Measurements from ENCODE around the gene ZNF629.
"Not testable (repeated sequence)": the region's sequence is repeated elsewhere in the genome, so short reads cannot be mapped to it uniquely, and the experiment has no call there.

Gene ZNF629

DNA sequence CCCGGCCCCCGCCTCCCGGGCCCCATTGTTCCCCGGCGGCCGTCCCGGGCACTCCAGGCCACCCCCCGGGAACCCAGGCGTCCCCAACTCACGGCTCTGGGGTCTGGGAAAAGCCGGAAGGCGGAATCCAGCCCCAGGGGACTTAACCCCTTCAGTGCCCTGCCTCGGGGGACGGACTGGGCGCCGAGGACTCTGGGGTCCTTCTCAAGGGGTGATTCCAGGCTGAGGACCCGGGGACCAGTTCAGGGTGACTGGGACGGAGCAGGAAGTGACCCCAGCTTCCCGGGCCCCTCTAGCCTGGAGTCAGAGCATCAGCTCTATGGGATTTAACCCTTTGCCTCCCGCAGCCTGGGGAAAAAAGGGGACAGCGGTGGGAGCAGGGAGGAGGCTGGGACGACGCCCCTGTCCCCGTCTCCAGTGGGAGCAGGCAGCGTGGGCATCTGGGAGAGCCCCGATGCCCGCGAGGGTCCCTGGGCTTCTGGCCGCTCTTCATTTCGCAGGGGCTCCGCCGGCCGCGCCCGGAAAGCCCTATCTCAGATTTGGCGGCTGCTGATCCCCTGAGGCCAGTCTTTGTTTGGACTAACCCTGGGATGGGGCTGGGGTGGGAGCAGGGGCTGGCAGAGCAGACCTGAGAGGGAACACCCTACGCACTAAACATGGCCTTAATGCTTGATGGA, at the start of gene ZNF629:
Gene ZNF629 (minus strand): TSS at position 270 of the 677 bp plus-strand sequence. CDS start 2,723 bp downstream, outside the sequence.
- TF ChIP-seq, protein P1, sequence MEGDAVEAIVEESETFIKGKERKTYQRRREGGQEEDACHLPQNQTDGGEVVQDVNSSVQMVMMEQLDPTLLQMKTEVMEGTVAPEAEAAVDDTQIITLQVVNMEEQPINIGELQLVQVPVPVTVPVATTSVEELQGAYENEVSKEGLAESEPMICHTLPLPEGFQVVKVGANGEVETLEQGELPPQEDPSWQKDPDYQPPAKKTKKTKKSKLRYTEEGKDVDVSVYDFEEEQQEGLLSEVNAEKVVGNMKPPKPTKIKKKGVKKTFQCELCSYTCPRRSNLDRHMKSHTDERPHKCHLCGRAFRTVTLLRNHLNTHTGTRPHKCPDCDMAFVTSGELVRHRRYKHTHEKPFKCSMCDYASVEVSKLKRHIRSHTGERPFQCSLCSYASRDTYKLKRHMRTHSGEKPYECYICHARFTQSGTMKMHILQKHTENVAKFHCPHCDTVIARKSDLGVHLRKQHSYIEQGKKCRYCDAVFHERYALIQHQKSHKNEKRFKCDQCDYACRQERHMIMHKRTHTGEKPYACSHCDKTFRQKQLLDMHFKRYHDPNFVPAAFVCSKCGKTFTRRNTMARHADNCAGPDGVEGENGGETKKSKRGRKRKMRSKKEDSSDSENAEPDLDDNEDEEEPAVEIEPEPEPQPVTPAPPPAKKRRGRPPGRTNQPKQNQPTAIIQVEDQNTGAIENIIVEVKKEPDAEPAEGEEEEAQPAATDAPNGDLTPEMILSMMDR (IDR thresholded peaks at IDR 0.05; ENCODE audit: extremely low read depth, insufficient read depth, missing control alignments) = no peak
- in situ Hi-C loops (cut with MboI; ENCODE audit: low pct_unique_long_range_greater_than_20kb, low sequenced_read_pairs, unreplicated experiment) = no loop called here
- DNase-seq (ENCODE audit: low spot score) = no peak

DNA sequence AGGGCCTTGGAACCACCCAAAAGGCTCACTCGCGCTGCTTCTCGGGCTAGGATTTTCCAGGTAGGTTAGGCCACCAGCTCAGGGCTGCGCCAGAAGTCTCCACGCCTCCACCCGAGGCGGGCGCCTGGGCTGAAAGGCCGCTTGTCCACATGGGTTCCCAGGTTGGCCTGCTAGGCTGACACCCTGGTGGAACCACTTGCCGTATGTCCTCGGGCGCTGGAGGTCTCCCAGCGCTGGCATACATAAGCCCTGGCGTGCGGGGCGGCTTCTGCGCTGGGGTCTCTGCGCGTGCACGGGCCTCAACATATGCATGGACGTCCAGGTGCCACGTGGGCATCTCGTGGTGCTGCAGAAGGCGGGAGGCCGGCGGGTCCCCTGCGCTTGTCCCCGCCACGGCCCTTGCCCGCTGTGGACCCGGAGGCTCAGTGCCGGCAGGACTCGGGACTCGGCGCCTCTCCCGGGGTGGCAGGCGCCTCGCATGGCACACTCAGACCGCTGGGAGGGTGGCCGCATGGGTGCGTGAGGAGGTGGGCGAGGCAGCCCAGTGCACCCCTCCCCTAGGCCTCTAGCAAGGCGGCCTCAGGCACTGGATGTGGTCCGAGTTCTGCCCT, 47.2 kb upstream of the ZNF629 start:
- no peak for DNase-seq (ENCODE audit: low spot score)
- in situ Hi-C loops (cut with MboI; ENCODE audit: low pct_unique_long_range_greater_than_20kb, low sequenced_read_pairs, unreplicated experiment) = no loop called here
- TF ChIP-seq, protein P1 (IDR thresholded peaks at IDR 0.05; ENCODE audit: extremely low read depth, insufficient read depth, missing control alignments) = no peak

DNA sequence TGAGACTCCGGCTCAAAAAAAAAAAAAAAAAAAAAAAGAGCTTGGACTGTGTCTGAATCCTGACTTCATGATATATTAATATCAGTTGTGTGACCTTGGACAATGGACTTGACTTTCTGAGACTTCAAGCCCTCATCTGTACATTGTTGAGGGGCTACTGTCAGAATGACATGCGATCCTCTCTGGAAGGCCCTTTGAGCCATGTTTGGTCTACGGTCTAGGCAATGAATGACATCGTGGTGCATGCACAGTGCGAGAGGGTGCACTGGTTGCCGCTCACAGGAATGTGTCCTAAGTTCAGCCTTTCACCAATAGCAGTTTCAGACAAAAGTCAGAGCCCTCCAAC, 43.0 kb upstream of the ZNF629 start:
- TF ChIP-seq, protein P1 (IDR thresholded peaks at IDR 0.05; ENCODE audit: extremely low read depth, insufficient read depth, missing control alignments) = no peak
- in situ Hi-C loops (cut with MboI; ENCODE audit: low pct_unique_long_range_greater_than_20kb, low sequenced_read_pairs, unreplicated experiment) = no loop called here
- DNase-seq (ENCODE audit: low spot score) = no peak

DNA sequence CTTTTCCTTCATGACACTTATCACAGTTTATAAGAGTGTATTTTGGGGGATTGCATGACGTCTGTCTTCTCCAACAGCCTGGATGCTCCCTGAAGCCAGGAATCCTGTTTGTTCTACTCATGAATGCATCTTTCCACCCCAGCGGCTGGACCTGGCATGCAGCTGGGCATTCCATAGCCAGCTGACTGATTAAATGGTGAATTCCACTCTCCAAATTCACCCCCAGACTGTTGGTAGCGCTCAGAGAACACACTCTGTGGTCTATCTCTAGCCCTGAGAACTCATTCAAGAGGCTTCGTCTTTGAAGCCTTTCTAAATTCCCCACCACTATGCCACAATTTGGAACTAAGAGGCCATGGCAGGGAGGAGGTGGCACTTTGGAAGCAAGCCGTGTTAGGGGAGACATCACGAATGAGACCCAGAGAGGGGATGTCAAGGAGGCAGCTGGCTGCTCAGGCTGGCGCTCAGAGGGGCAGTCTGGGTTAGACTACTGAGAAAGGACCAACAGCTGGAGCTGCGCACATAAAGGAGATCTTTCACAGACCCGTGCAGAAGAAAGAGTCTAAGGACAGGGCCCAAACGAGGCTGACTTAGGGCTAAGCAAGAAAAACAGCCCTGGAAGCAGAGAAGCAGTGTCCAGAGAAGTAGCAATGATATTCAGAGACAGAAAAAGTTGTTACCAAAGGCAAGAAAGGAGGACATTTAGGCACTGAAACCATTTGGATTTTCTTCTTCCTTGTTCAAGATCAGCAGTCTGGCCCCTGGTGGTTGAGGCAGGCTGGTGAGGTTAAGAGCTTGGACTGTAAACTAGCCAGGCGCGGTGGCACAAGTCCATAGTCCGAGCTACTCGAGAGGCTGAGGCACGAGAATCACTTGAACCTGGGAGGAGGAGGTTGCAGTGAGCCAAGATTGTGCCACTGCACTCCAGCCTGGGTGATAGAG, 42.4 kb upstream of the ZNF629 start:
- DNase-seq (ENCODE audit: low spot score) = no peak

DNA sequence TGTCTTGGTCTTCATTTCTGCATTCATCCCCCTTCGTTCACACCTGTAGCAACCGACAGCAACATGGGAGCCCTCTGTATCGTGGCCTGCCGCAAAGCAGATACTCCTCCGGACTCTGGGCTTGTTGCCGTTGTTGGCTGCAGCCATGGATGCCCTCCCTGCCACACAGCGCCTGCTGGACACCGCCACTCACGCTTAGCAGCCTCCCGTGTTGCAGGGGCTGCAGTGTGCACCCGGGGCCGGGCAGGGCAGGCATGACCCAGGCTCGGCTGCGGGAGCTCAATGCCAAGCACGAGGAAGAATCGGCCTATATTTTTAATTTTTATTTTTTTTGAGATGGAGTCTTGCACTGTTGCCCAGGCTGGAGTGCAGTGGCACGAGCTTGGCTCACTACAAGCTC, 34.9 kb upstream of the ZNF629 start:
- TF ChIP-seq, protein P1 (IDR thresholded peaks at IDR 0.05; ENCODE audit: extremely low read depth, insufficient read depth, missing control alignments) = no peak
- in situ Hi-C loops (cut with MboI; ENCODE audit: low pct_unique_long_range_greater_than_20kb, low sequenced_read_pairs, unreplicated experiment) = no loop called here
- DNase-seq (ENCODE audit: low spot score) = no peak

More for the DNA sequence above, 42.4 kb upstream of the ZNF629 start:
- in situ Hi-C loops (cut with MboI; ENCODE audit: low pct_unique_long_range_greater_than_20kb, low sequenced_read_pairs, unreplicated experiment) = no loop called here
- TF ChIP-seq, protein P1 (IDR thresholded peaks at IDR 0.05; ENCODE audit: extremely low read depth, insufficient read depth, missing control alignments) = no peak

DNA sequence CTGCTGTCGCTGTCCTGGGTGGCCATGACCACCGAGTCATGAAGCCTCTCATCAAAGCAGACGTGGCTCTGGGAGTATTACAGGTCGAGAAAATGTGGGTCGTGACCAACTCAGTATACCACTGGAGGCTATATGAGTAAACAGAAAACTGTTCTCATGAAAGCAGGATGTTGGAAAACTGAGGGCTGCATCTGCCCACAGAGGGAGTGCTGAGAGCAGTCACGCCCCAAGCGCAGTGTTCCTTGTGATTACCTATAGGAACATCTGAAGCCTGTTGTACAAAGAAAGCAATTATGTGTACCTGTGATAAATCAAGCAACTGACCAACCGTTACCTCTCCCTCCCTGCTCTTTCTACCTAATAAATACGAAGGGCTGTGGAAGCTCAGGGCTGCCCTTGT, 34.4 kb upstream of the ZNF629 start:
- in situ Hi-C loops (cut with MboI; ENCODE audit: low pct_unique_long_range_greater_than_20kb, low sequenced_read_pairs, unreplicated experiment) = not testable (repeated sequence)

More for the DNA sequence above, 34.4 kb upstream of the ZNF629 start:
- DNase-seq (ENCODE audit: low spot score) = not testable (repeated sequence)

Measured in GM13977 (cell line).